ENCODE measurements around the gene SH3RF3. TPM values are rescaled to one million over a fixed set of nuclear protein-coding genes. Genes with fewer than 3 reads are reported as not detected.

SH3RF3 gene
- total RNA-seq, 2 experiments from 2014 or later, result 2.2 to 2.5 TPM

DNA sequence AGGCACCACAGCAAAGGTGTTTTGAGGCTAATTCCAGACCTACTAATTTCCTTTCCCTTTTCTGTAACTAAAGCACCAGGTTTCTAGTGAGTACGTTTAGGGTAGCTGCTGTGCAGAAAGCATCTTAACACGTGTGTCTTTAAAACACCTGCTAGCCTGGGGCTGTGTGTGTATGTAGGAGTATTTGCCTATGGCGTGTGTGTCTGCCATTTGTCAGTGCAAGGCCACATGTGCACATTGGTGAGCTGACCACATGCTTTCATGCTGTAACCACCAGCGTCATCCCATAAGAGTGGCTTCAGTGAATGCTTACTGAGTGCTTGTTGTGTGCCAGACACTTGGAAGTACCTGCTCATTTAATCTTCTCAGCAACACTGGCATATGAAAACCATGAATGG lies 243.2 kb downstream of the SH3RF3 start:
- Mint-ChIP-seq H3K27me3 (no peaks in the 10 kb centered on the region), H3K27ac (no peak overlapping the region), H3K9me3 (no peaks in the 10 kb centered on the region), H3K4me3 (no peak overlapping the region), H3K4me1 (no peaks in the 10 kb centered on the region), H3K36me3 (peaks cover 2% of the 10 kb centered on the region)
- no peak for DNase-seq

DNA sequence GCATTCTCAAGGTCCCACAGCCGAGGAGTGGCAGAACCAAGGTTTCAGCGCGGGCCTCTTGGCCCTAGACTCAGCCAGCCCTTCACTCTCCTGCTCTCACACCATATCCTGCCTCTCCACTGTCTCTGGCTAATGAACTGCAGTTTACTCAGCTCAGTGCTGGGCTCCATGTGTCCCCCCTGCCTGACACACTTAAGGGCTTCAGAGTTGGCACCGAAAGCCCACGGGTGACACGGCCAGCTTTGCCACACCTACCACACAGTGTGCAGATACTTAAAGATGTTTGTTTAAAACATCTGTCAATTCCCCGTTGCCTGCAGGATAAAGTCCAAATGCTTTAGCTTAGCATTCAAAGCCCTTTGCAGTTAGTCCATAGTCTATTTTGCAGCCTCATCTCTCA lies 243.6 kb downstream of the SH3RF3 start:
- no peak for DNase-seq
- Mint-ChIP-seq H3K4me3 (no peak overlapping the region), H3K4me1 (no peaks in the 10 kb centered on the region), H3K27me3 (no peaks in the 10 kb centered on the region), H3K9me3 (no peaks in the 10 kb centered on the region), H3K27ac (no peak overlapping the region), H3K36me3 (peaks cover 2% of the 10 kb centered on the region)

DNA sequence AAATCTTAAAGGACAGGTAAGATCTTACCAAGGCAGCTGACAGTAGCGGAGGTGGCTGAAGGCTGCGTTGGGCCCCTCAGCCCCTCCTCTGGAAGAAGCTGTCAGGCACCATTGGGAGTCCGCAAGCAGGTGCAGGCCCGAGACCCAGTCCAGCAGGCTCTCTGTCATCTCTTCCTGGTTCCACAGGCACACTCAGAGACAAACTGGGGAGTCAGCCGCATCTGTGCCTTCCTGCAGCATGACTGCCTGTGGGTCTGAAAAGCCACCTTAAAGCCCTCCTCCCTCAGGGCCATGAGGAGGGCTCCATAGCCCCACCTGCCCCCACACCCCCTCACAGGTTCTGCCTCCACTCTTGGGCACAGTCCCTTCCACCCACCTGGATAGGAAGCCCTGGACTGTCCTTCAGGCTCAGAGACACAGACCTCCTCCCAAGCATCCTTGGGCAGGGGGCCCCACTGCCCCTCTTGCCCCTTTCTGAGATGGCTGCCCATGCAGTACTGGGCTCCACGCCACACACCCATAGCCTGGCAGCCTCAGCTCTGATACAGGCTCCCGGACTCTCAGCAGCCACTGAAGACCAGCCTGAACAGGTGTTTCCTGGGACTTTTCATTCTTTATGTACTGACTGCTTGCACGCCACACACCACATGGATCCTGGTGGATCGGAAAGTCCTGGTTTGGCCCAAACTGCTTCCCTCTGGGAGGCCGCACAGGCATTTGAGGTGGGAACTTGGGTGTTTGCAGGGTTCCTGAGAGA lies 245.0 kb downstream of the SH3RF3 start:
- Mint-ChIP-seq H3K36me3 (peaks cover 2% of the 10 kb centered on the region), H3K27ac (no peak overlapping the region), H3K27me3 (no peaks in the 10 kb centered on the region), H3K4me1 (no peaks in the 10 kb centered on the region), H3K4me3 (no peak overlapping the region), H3K9me3 (no peaks in the 10 kb centered on the region)
- DNase-seq, result no peak

DNA sequence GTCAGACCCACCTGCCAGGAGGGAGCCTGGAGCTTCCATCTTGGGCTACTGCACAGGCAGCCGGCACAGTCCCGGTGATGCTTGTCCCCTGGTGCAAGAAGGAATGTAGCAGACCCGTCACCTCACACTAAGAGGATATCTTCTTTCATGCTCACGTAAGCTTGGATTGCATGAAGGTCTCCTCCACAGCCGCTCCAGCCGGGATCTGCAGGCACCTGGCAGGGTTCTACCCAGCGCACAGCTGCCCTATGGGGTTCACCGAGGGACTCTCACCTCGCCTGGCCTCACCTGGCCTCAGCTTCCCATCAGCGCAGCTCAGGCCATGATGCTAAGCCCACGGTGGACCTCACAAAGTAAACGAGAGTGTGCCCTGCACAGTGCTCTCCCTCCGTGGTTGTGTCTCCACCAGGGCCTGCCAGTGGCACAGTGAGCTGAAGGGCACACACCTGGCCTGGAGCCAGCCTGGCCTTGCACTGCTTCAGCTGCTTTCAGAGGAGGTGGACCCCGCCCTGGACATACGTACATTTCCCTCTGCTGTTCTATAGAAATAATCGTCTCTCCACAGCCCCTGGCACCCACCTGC lies 245.6 kb downstream of the SH3RF3 start:
- H3K4me3 Mint-ChIP-seq, result no peak overlapping the region
- H3K36me3 Mint-ChIP-seq, result peaks cover 2% of the 10 kb centered on the region
- H3K9me3 Mint-ChIP-seq, result no peaks in the 10 kb centered on the region
- DNase-seq, result no peak
- no peaks in the 10 kb centered on the region for H3K27me3 Mint-ChIP-seq
- H3K4me1 Mint-ChIP-seq, result no peaks in the 10 kb centered on the region
- no peak overlapping the region for H3K27ac Mint-ChIP-seq

DNA sequence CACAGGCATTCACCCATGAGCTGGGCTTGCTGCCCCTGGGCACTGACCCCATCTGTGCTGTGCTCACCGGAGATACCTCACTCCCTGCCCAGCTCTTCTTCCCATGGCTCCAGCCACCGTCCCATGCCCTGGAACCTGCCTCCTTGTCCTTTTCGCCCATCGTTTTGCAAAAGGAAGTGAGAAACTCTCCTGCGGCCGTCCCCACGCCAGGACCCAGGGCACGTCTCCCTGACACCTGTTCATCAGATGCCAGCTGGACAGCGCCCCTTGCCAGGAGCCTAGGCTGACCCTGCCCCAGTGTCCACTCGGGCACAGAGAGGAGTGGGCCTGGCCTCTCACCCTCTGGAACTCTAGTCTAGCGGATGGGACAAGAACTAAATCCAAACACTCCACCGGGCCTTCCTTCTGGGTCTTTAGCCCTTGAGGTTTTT lies 246.1 kb downstream of the SH3RF3 start:
- no peak for DNase-seq
- no peak overlapping the region for H3K27ac Mint-ChIP-seq
- H3K9me3 Mint-ChIP-seq, result no peaks in the 10 kb centered on the region
- no peaks in the 10 kb centered on the region for H3K27me3 Mint-ChIP-seq
- H3K4me1 Mint-ChIP-seq, result no peaks in the 10 kb centered on the region
- H3K4me3 Mint-ChIP-seq, result no peak overlapping the region
- peaks cover 2% of the 10 kb centered on the region for H3K36me3 Mint-ChIP-seq

DNA sequence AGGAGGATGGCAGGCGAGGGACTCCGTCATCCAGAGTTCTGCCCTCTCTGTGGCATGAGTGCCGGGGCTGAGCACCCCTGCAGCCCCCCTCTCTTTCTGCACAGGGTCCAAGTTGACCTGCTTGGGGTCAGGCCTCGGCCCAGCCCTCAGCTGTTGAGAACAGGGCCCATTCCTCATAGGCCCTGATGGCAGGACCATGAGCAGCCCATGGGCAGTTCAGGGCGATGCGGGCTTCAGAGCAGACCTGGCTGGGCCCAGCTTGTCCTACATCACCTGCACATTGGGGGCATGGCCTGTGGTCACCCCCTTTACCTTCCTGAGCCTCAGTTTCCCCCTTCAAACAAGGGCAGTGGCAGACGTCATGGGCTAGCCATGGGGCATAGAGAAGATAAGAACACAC lies 246.7 kb downstream of the SH3RF3 start:
- Mint-ChIP-seq H3K4me3 (no peak overlapping the region), H3K36me3 (peaks cover 2% of the 10 kb centered on the region), H3K27me3 (no peaks in the 10 kb centered on the region), H3K9me3 (no peaks in the 10 kb centered on the region), H3K4me1 (no peaks in the 10 kb centered on the region), H3K27ac (no peak overlapping the region)
- no peak for DNase-seq

DNA sequence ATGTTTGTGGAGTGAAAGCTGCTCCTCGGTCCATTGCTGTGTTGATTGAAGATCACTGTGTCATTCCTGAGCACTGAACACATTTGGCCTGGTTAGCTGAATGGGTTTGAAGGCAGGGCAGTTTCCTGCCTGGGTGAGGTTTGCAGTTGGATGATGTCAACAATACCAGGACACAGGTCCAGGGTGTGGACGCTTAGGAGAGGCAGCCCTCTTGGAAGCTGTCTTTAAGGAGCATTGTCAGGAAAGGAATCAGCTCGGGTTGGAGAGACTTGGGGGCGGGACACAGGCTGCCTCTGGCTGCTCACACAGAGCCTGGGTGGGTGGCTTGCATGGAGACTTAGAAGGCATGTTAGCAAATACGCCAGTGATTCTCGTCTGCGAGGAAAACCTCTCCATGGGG lies 247.1 kb downstream of the SH3RF3 start:
- H3K4me3 Mint-ChIP-seq, result no peak overlapping the region
- no peak for DNase-seq
- no peaks in the 10 kb centered on the region for H3K9me3 Mint-ChIP-seq
- H3K36me3 Mint-ChIP-seq, result peaks cover 2% of the 10 kb centered on the region
- H3K27ac Mint-ChIP-seq, result no peak overlapping the region
- no peaks in the 10 kb centered on the region for H3K4me1 Mint-ChIP-seq
- H3K27me3 Mint-ChIP-seq, result no peaks in the 10 kb centered on the region

DNA sequence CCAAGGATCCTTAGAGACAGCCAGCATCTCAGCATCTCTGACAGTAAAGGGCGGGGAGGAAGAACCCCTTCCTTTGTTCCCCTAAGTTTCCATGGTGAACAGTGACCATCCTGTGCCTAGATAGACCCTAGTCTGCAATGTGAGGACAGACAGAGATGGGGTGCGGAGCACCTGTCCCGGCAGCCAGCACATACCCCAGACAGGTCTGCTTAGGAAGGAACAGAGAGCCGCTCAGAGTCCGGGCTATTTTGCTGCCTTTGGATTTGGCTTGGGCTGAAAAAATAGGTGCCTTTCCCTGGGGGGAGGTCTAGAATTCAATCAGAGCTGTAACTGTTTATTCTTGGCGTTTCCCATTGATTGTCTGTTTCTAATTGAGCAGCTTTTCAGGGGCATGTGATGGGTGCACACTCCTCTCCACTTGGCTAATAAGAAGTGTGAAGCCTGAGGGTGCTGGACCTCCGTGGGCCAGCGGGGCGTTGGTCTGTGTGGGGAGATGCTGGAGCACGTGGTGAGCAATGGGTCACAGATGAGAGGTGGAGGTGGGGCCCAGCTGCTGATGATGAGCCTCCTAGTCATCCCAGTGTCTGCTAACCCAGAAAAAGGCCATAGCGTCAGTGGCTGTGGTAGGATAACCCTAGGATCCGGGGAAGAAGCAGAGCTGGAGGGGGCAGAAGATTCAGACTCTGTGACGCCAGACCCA lies 247.9 kb downstream of the SH3RF3 start:
- Mint-ChIP-seq H3K4me1 (no peaks in the 10 kb centered on the region), H3K27me3 (no peaks in the 10 kb centered on the region), H3K36me3 (peaks cover 2% of the 10 kb centered on the region), H3K27ac (no peak overlapping the region), H3K9me3 (no peaks in the 10 kb centered on the region), H3K4me3 (no peak overlapping the region)
- no peak for DNase-seq

DNA sequence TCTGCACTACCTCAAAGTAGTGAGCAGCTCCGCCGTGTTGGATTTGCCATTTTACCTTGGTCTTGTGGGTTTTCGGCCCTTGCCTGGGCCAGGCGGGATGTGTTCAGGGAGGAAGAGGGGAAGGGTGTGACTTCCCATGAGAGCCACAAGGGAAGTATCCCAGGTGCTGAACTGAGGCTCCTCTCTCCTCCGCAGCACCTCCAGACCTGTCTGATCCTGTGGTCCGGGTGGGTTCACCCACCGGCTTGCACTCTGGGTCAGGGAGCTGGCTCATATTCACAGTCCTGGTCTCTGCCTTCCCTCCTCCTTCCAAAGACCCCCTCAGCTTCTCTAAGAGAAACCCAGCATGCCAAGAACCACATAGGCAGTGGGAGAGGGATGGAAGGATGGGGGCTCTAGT lies 249.0 kb downstream of the SH3RF3 start:
- no peaks in the 10 kb centered on the region for H3K4me1 Mint-ChIP-seq
- no peaks in the 10 kb centered on the region for H3K9me3 Mint-ChIP-seq
- H3K27ac Mint-ChIP-seq, result no peak overlapping the region
- DNase-seq, result no peak
- peaks cover under 1% of the 10 kb centered on the region for H3K36me3 Mint-ChIP-seq
- no peak overlapping the region for H3K4me3 Mint-ChIP-seq
- no peaks in the 10 kb centered on the region for H3K27me3 Mint-ChIP-seq

DNA sequence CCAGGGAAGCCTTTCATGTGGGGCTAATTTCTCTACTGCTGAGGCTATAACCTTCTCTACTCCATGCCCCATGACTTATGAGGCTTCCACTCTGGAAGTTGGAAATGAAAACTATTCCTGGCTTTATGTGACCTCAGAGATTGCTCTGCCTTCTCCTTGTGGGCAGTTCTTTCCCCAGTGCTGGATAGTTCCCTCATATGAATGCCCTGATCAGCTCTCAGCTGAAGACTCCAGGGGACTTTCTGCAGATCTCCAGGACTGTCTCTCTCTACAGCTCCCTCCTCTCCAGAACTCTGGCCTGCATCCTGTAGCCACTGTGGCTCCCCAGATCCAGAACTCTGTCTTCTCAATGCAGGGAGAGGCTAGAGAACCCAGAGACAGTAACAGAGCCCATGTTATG lies 249.7 kb downstream of the SH3RF3 start:
- no peak overlapping the region for H3K4me3 Mint-ChIP-seq

DNA sequence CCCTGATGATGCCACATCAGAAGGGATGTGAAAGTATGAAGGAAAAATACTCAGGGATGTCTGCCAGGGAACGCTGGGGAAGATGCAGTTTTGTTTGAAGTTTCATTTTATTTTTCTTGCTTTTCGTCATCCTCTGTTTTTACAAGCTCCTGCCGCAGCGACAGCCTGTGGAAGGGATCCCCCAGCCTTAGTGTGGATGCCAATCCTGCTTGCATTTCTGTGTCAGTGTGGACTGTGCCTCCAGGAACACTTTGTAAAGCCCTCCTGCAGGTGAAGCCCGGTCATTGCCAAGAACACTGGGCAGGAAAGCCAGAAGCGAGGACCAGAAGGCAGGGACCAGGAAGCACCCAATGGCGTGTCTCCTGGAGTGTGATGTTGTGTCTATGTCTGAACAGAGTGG lies 250.5 kb downstream of the SH3RF3 start:
- H3K4me3 Mint-ChIP-seq, result no peak overlapping the region
- no peak for DNase-seq
- no peaks in the 10 kb centered on the region for H3K36me3 Mint-ChIP-seq
- H3K4me1 Mint-ChIP-seq, result no peaks in the 10 kb centered on the region
- no peaks in the 10 kb centered on the region for H3K27me3 Mint-ChIP-seq
- H3K9me3 Mint-ChIP-seq, result no peaks in the 10 kb centered on the region
- H3K27ac Mint-ChIP-seq, result no peak overlapping the region

More for the DNA sequence above, 249.7 kb downstream of the SH3RF3 start:
- no peak overlapping the region for H3K27ac Mint-ChIP-seq
- no peaks in the 10 kb centered on the region for H3K27me3 Mint-ChIP-seq
- no peaks in the 10 kb centered on the region for H3K9me3 Mint-ChIP-seq
- no peak for DNase-seq
- H3K4me1 Mint-ChIP-seq, result no peaks in the 10 kb centered on the region
- no peaks in the 10 kb centered on the region for H3K36me3 Mint-ChIP-seq

DNA sequence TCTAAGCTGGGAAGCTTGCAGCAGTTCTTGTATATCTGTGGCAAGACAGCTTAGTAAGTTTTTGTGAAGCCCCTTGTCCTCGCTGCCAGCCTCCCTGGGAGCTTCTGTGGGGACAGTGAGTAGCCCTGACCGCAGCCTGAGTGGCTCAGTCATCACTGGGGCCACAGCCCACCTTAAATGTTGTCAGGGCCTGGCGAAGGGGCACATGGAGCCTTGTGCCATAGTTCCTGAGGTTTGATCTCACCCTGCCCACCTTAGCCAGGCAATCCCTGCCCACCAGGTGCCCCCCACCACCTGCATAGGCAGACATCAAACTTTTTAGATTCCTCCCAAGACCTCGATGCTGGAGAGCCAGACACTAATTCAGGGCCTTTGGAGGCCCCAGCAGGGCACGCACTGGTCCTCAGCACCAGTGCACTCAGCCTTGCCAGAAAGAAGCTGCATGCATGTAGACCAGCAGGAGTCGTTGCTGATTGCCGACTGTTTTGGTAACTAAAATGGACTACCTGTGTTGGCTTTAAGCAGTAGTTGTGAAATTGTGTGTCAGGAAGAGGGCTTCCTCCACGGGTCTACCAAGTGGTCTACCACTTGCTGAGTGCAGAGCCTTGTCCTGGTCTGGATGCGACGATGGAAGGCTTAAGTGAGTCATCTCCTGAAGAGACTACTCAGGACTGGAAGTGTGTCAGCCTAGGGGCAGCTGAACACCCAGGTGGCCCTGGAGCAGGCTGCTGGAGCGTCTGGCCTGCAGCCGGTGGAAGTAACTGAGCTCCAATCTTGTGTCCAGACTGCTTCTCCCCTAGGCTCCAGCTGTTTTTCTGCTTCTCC lies 251.7 kb downstream of the SH3RF3 start:
- no peak for DNase-seq
- Mint-ChIP-seq H3K9me3 (no peaks in the 10 kb centered on the region), H3K36me3 (no peaks in the 10 kb centered on the region)

DNA sequence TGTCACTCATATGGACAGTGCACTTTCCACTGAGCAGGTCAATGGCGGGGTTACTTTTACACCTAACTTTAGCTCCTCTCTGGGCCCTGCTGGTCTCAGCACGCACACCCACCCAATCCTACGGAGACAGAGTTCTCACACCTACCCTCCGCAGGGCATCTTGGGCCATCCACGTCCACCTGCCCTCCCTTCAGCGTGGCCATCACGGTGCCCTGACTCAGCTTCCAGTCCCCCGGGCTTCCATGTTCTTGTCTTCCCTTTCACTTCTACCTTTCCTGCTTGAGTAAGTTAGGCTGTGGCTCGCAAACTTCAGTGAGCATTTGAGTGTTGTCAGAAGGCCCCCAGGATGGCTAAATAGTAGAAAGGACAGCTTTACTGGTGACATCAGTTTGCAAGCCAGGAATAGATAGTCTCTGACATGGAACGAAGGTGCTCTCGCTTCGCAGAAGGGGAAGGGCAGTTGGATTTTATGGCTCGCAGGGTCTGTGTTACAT lies 252.4 kb downstream of the SH3RF3 start:
- no peak for DNase-seq
- no peaks in the 10 kb centered on the region for H3K9me3 Mint-ChIP-seq
- no peaks in the 10 kb centered on the region for H3K27me3 Mint-ChIP-seq
- no peaks in the 10 kb centered on the region for H3K4me1 Mint-ChIP-seq
- no peaks in the 10 kb centered on the region for H3K36me3 Mint-ChIP-seq
- H3K4me3 Mint-ChIP-seq, result no peak overlapping the region
- no peak overlapping the region for H3K27ac Mint-ChIP-seq

More for the DNA sequence above, 251.7 kb downstream of the SH3RF3 start:
- no peak overlapping the region for H3K4me3 Mint-ChIP-seq
- no peak overlapping the region for H3K27ac Mint-ChIP-seq
- H3K4me1 Mint-ChIP-seq, result no peaks in the 10 kb centered on the region
- H3K27me3 Mint-ChIP-seq, result no peaks in the 10 kb centered on the region

DNA sequence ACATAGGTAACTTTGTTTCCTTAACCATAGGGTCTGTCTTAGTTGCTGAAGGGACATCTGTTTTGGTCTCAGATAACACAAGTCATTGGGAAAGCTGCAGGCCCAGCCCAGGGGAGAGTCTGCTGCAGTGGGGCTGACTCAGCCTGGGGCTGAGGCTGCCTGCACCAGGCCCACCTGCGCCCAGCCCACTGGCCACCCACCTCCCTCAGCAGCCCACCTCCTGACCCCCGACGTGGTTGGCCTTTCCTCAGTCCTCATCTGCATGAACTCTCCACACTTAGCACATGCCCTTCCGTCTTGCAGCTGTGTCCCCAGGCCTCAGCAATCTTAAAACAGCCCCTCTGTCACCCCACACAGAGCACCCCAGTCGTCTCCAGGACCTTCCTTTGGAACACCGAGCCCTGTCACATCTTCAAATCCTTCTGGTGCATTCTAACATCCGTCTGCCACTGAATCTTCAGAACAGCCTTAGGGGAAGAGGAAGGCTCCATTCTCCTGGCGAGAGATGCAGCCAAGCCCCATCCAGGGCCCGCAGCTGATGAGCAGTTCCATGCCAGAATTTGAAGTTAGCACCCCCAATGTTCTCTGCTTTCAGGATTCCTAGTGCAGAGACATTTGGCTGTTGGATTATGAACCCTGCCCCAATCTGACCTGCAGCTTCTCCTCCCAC lies 253.4 kb downstream of the SH3RF3 start:
- H3K4me3 Mint-ChIP-seq, result no peak overlapping the region
- H3K36me3 Mint-ChIP-seq, result no peaks in the 10 kb centered on the region
- no peaks in the 10 kb centered on the region for H3K9me3 Mint-ChIP-seq
- H3K27ac Mint-ChIP-seq, result no peak overlapping the region
- H3K4me1 Mint-ChIP-seq, result no peaks in the 10 kb centered on the region
- DNase-seq, result no peak
- H3K27me3 Mint-ChIP-seq, result no peaks in the 10 kb centered on the region
